Coronary artery (tissue), 2 donors: Measurements from ENCODE around the gene UCP2.

ENCODE experiments used
- DNase-seq: peaks from one replicate; pipeline ENCODE4 v3.0.0-alpha.2; 2017; ENCODE audit warnings: low spot score
- H3K27ac ChIP-seq, 2 donors: fragments of 200-600 bp; sonication (generic); one replicate each; pipeline ENCODE4 v1.5.1; 2016 to 2019
- H3K4me3 ChIP-seq: fragments of 200-600 bp; sonication (generic); 2 replicates; pipeline ENCODE4 v1.5.1; 2016; ENCODE audit warnings: mild to moderate bottlenecking, moderate library complexity
- TF ChIP-seq, protein P1 (sequence below): fragments of 200-600 bp; sonication (generic); IDR thresholded peaks from one replicate; pipeline ENCODE4 v1.5.1; 2019; ENCODE audit warnings: antibody characterized with exemption

Gene UCP2

DNA sequence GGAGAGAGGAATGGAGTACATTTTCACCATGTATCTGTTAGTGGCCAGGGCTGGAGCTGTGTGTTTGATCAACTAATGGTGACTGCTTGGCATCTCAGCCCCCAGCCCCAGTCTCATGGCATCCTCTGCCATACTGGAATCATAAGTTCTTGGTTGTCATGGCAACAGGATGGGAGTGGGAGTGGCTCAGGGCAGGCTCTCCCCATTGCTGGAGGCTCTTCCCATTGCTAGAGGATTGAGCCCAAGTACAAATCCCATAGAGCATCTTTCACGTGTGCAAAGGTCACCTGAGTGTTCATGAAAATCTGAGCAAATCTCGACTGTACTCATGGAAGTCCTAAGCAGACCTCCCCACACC, 16.9 kb downstream of the UCP2 start:
- Histone ChIP-seq H3K4me3 (no peak overlapping the region), H3K27ac (no peak overlapping the region)
- TF ChIP-seq, protein P1, sequence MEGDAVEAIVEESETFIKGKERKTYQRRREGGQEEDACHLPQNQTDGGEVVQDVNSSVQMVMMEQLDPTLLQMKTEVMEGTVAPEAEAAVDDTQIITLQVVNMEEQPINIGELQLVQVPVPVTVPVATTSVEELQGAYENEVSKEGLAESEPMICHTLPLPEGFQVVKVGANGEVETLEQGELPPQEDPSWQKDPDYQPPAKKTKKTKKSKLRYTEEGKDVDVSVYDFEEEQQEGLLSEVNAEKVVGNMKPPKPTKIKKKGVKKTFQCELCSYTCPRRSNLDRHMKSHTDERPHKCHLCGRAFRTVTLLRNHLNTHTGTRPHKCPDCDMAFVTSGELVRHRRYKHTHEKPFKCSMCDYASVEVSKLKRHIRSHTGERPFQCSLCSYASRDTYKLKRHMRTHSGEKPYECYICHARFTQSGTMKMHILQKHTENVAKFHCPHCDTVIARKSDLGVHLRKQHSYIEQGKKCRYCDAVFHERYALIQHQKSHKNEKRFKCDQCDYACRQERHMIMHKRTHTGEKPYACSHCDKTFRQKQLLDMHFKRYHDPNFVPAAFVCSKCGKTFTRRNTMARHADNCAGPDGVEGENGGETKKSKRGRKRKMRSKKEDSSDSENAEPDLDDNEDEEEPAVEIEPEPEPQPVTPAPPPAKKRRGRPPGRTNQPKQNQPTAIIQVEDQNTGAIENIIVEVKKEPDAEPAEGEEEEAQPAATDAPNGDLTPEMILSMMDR = no peak
- DNase-seq = no peak

GRCh38 chr11:73965076-73965763, 17.4 kb downstream of the UCP2 start:
- TF ChIP-seq, protein P1 = no peak
- no peak overlapping the region for H3K4me3 ChIP-seq
- DNase-seq = no peak
- H3K27ac ChIP-seq = no peak overlapping the region

GRCh38 chr11:73963861-73964260, 18.8 kb downstream of the UCP2 start:
- TF ChIP-seq, protein P1 = no peak
- no peak overlapping the region for H3K27ac ChIP-seq
- no peak overlapping the region for H3K4me3 ChIP-seq
- no peak for DNase-seq

DNA sequence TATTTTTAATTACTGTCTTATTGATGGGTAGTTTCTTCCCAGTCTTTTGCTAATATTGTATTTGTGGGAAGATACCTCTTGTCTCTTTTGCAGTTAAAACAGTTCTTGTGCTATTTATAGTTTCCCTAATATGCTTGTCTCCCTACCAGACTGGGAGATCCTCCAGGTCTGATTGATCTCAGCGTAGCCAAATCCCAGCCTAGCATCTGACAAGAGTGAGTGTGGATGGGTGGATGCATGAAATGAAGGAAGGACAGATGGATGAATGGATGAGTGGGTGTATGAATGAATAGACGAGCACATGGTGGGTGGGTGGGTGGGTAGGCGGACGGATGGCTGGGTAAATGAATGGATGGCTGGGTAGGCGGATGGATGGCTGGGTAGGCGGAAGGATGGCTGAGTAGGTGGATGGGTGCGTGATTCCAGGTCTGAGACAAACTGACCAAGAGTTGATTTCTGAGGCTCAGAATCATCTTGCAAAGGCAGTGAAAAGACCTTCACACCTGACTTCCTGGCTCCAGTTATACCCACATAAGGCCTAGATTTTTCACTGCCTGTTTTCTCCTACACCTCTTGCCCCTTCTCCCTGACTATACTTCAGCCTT, 20.4 kb downstream of the UCP2 start:
- H3K27ac ChIP-seq = no peak overlapping the region
- TF ChIP-seq, protein P1 = no peak
- H3K4me3 ChIP-seq = no peak overlapping the region
- DNase-seq = no peak

- no peak overlapping the region for H3K4me3 ChIP-seq
Observed at GRCh38 chr11:73961321-73961720, 21.3 kb downstream of the UCP2 start.

DNA sequence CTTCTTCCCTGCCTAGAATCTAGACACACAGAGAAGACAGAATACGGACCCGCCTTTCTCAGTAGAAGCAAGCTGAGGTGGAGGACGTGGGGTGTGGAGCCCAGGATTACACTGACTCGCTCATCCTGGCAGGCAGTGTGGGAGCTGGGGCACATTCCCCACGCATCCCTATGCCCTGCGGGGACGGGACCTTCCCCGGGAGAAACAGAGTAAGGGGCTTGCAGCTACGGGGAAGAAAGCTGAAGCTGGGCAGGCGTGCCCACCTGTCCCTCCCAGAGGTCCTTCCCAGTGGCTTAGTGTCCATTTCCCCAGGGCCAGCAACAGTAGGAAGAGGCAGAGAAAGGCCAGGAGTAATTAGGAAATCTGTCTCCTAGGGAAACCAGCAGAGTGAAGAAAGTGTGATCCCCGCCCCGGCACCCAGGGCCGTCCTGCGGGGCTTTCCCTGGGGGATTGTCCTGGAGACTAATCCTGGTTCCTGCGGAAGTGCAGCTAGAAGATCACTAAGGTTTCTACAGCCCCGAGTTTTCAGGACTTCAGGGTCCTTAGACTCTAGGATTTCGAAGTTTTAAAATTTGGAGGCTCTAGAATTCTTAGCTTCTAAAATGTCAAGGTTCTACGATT, 24.0 kb downstream of the UCP2 start:
- Histone ChIP-seq H3K4me3 (no peak overlapping the region), H3K27ac (no peak overlapping the region)
- no peak for DNase-seq
- TF ChIP-seq, protein P1 = no peak

More at GRCh38 chr11:73961321-73961720, 21.3 kb downstream of the UCP2 start:
- no peak for DNase-seq
- H3K27ac ChIP-seq = no peak overlapping the region
- TF ChIP-seq, protein P1 = no peak
